KOPT-K1 (cell line): ENCODE results near the gene TMEM178B.

Source experiments
- H3K27ac ChIP-seq: fragments of 200-600 bp; sonication (generic); 2 replicates; pipeline ENCODE4 v1.5.1; 2016; ENCODE audit warnings: antibody characterized with exemption, mild to moderate bottlenecking, low read depth, low read length; ENCODE audit not compliant: poor library complexity, severe bottlenecking
- H3K36me3 ChIP-seq: fragments of 200-600 bp; sonication (generic); 2 replicates; pipeline ENCODE4 v1.5.1; 2017; ENCODE audit warnings: antibody characterized with exemption, mild to moderate bottlenecking, low read length, moderate library complexity; ENCODE audit not compliant: insufficient read depth
- H3K9me3 ChIP-seq: fragments of 200-600 bp; sonication (generic); 2 replicates; pipeline ENCODE4 v1.5.1; 2017; ENCODE audit warnings: antibody characterized with exemption, low read length, mild to moderate bottlenecking; ENCODE audit not compliant: insufficient read depth, poor library complexity, severe bottlenecking

Gene TMEM178B

DNA sequence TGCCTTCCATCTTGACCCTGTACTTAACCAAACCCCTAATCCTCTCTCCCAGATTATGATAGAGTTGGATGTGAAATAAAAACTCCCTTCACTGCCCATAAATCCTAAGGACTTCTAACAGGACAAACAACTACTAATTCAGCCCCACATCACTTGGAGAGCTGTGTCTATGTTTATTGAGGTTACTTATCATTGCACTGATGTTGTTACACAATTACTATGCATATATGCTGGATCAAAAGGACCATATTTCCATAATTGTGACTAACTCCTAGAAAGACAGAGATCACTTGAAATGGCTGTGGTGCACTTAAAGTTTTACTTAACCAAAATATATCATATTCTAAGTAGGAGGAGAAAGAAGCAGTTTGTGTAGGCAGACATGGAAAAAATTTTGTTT is 332.5 kb downstream of the TMEM178B start:
- Histone ChIP-seq H3K27ac (no peak overlapping the region), H3K9me3 (no peaks in the 10 kb centered on the region), H3K36me3 (no peaks in the 10 kb centered on the region)

DNA sequence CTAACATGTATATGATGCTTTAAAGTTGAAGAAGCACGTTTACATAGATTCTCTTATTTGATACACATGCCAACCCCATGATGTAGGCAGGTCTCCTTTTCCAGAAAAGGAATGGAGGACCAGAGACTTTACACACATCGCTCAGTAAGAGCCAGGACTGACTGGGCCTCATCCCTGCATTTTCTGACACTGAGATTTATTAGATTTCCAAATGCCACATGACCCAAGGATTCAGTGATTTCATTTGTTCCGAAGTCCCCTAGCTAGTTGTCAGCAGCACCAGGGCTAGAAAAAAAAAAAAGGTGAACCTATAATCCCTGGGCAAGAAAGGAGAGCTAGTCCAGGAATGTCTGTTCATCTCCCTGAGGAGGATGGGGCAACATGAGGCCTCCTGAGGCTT is 334.0 kb downstream of the TMEM178B start:
- Histone ChIP-seq H3K27ac (no peak overlapping the region), H3K36me3 (no peaks in the 10 kb centered on the region), H3K9me3 (no peaks in the 10 kb centered on the region)

DNA sequence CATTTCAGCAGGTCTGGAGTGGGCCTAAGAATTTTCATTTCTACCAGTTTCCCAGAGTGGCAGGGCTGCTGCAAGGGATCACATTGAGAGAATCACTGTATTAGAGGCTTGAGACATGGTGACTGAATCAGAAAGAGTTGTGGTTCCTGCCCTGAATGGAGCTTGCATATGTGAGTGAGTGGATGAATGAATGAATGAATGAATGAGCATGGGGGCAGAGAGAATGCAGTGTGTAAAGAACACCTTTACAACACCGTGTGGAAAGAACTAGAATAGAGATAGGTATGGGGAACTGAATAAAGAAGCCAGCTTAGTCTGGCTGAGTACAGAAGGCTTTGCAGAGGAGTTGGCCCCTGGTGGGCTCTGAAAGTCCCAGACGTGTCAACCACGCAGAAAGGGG is 334.6 kb downstream of the TMEM178B start:
- Histone ChIP-seq H3K36me3 (no peaks in the 10 kb centered on the region), H3K27ac (no peak overlapping the region), H3K9me3 (no peaks in the 10 kb centered on the region)

- H3K9me3 ChIP-seq, result no peaks in the 10 kb centered on the region
- H3K36me3 ChIP-seq, result no peaks in the 10 kb centered on the region
- no peak overlapping the region for H3K27ac ChIP-seq
Measured at GRCh38 chr7:141409219-141409618, 335.4 kb downstream of the TMEM178B start.

DNA sequence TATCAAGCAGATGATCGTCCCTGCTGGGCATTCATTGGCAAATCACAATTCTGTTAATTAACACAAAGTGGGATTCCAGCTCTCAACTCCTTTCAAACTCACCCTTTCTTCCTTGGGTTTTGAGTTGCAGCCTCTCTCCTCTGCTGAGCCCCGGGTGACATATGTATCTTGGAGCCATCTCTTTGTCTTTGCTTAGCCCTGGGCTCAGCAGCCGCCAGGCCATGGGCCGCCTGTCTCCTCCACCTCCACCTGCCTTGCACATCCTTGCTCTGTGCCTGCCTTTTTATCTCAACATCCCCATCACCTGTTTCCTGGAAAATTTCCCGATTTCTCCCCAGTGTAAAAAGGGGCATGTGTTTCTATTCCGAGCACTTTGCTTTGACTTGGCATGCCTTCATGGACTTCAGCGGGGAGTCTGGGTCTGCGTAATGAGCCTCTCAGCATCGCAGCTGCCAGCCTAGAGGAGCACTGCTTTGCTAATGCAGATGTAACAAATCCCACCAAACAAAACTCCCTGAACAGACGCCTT is 336.0 kb downstream of the TMEM178B start:
- no peaks in the 10 kb centered on the region for H3K36me3 ChIP-seq
- H3K27ac ChIP-seq, result no peak overlapping the region
- no peaks in the 10 kb centered on the region for H3K9me3 ChIP-seq

- no peak overlapping the region for H3K27ac ChIP-seq
- H3K36me3 ChIP-seq, result no peaks in the 10 kb centered on the region
- no peaks in the 10 kb centered on the region for H3K9me3 ChIP-seq
Measured at GRCh38 chr7:141410353-141411000, 336.6 kb downstream of the TMEM178B start.

DNA sequence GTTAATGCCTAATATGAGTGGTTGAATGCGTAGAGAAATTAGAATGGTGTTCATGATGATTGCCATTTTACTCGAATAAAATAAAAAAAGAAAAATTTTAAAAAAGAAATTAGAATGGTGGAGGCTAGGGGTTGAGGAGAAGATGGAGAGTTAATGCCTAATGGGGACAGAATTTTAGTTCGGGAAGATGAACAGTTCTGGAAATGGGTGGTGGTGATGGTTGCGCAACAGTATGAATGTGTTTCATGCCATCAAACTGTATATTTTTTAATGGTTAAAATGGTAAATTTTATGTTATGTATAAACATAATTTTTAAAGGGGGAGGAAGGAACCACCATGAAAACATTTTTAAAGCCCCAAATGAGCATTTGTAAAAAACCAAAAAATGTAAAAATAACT is 337.3 kb downstream of the TMEM178B start:
- H3K36me3 ChIP-seq, result no peaks in the 10 kb centered on the region
- H3K27ac ChIP-seq, result no peak overlapping the region

GRCh38 chr7:141415999-141416398 is 342.1 kb downstream of the TMEM178B start:
- no peaks in the 10 kb centered on the region for H3K9me3 ChIP-seq
- no peak overlapping the region for H3K27ac ChIP-seq
- no peaks in the 10 kb centered on the region for H3K36me3 ChIP-seq

More for the DNA sequence above, 337.3 kb downstream of the TMEM178B start:
- no peaks in the 10 kb centered on the region for H3K9me3 ChIP-seq

DNA sequence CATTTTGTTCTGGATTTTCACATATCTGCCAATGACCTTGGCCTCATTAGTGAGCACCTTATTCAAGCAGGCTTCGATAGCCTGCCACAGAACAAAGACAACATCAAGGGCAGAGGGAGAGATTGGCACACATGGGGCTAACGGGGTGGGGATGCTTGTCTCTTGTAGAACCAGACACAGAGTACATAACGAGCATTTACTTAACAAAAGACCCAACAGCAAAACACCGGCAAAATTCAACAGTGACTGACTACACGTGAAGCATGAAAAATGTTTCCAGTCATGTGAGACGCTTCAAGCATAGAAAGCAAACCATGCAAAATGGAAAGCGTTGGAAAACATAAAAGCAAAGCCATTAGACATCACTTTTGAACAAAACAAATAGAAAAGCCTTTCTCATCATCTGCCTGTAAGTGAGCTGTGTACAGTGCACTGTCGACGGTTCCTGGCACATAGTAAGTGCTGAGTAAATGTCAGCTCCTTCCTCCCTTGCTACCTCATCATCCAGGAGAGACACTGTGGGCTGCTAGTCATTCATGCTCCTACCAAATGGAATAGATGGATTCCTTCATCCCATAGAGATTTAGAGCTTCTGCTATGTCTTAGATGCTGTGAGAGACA is 342.9 kb downstream of the TMEM178B start:
- Histone ChIP-seq H3K27ac (no peak overlapping the region), H3K36me3 (no peaks in the 10 kb centered on the region), H3K9me3 (no peaks in the 10 kb centered on the region)

DNA sequence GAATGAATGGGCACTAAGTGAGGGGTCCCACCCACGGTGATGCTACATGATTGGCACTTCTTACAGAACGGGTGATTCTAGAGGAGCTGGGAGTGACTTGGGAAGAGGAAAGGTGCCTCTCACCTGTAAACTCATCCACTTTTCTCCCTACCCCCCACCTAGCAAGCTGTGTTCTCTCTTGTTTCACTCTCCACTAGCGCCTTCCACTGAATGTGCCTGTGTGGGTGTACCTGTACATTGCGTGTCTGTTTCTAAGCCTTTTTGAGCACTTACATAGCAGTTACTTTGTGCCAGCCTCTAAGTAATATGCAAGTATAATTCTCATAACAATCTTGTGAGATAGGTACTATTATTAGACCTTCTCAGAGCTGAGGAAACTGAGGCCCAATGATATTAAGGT is 343.6 kb downstream of the TMEM178B start:
- Histone ChIP-seq H3K27ac (no peak overlapping the region), H3K9me3 (no peaks in the 10 kb centered on the region), H3K36me3 (no peaks in the 10 kb centered on the region)

DNA sequence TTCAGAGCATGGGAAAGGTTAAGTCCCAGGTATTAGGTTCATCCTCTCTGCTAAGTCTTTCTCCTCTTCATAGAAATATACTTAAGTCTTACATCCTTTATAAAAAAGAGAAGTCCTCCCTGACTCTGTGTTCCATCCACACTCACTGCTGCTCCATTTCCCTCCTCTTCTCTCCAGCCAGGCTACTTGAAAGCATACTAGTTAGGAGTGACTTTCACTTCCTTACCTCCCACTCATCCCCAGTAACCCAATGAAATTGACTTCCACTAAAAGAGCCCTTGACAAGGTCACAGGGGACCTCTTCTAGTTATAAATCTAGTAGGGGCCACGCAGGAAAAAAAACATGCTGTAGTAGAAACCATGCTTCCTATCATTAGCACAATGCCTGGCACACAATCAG is 344.2 kb downstream of the TMEM178B start:
- H3K27ac ChIP-seq, result no peak overlapping the region
- no peaks in the 10 kb centered on the region for H3K9me3 ChIP-seq
- no peaks in the 10 kb centered on the region for H3K36me3 ChIP-seq

DNA sequence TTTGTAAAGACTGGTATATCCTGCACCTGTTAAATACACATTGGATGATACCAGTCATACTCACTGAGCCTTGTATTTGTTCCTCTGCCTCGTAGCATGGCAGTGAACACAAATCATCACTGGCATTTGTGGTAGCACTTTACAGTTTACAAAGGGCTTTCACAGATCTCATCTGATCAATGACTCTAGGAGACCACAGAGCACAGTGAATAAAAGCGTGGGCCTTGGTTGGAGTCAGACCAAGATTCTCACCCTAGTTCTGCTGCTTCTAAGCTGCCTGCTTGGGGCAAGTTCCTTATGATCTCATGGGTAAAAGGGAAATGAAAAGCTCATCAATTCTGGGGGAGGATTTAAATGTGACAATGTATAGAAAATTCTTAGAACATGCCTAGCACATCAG is 347.4 kb downstream of the TMEM178B start:
- no peak overlapping the region for H3K27ac ChIP-seq
- no peaks in the 10 kb centered on the region for H3K9me3 ChIP-seq
- no peaks in the 10 kb centered on the region for H3K36me3 ChIP-seq

GRCh38 chr7:141427134-141427533 is 353.3 kb downstream of the TMEM178B start:
- no peaks in the 10 kb centered on the region for H3K36me3 ChIP-seq
- peaks cover 12% of the 10 kb centered on the region for H3K9me3 ChIP-seq
- H3K27ac ChIP-seq, result no peak overlapping the region

- Histone ChIP-seq H3K27ac (no peak overlapping the region), H3K36me3 (no peaks in the 10 kb centered on the region), H3K9me3 (peaks cover 12% of the 10 kb centered on the region)
Measured at GRCh38 chr7:141430455-141431139, 356.7 kb downstream of the TMEM178B start.

DNA sequence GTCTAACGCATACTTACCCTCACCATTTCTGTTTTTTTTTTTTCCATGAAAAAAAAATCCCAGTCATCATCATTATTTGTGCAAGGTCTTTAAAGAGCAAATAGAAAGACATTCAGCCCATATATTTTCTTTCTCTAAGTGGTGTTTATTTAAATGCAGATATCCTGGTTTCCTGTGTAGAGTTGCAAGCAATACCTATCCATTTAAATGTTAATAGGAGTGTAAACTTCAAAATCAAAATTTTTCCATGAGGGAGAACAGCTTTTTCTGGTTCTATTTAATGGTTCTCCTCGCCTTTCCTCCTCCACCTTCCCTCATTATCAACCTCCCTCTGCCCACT is 357.2 kb downstream of the TMEM178B start:
- Histone ChIP-seq H3K27ac (no peak overlapping the region), H3K36me3 (no peaks in the 10 kb centered on the region), H3K9me3 (peaks cover 12% of the 10 kb centered on the region)
